ENCODE measurements around the gene MLN. TPM values are rescaled to one million over a fixed set of nuclear protein-coding genes. Genes with fewer than 3 reads are reported as not detected.

The MLN gene
- total RNA-seq, 1 experiment from 2014 or later = not detected

GRCh38 chr6:33823806-33824205 lies 20.0 kb upstream of the MLN start:
- ChIA-PET POLR2A (interaction anchor here (0.9 to 1.5 kb wide), 4 partner anchors 12 to 36 kb away, joined by 4 to 9 read pairs (median 6); partner anchors contain the start of gene LEMD2), CTCF (interaction anchor here (0.7 to 0.9 kb wide), 2 partner anchors 17 to 323 kb away, joined by 3 to 4 read pairs; no protein-coding TSS in a partner anchor)
- intact Hi-C loops (cut with micrococcal nuclease) = loop anchor here (1.0 kb wide), 1 partner anchor 203 kb away; no protein-coding TSS in a partner anchor
- Mint-ChIP-seq H3K27ac (ENCODE audit: low read depth, unreplicated experiment) (peak overlapping the region; percentile 99), H3K9me3 (ENCODE audit: unreplicated experiment) (no peaks in the 10 kb centered on the region), H3K4me1 (ENCODE audit: insufficient read depth, unreplicated experiment) (peaks cover 12% of the 10 kb centered on the region), H3K36me3 (ENCODE audit: insufficient read depth, unreplicated experiment) (peaks cover 5% of the 10 kb centered on the region), H3K27me3 (ENCODE audit: insufficient read depth, unreplicated experiment) (peaks cover 6% of the 10 kb centered on the region), H3K4me3 (ENCODE audit: unreplicated experiment) (no peak overlapping the region)
- DNase-seq (ENCODE audit: unreplicated experiment) = no peak
- no TSS peak for BruUV-seq (replicated peaks)
- TF ChIP-seq CTCF (IDR thresholded peaks at IDR 0.05; ENCODE audit: unreplicated experiment) = no peak

- DNase-seq (ENCODE audit: unreplicated experiment) = peak; percentile 51
- intact Hi-C loops (cut with micrococcal nuclease) = no loop called here
- no peak for TF ChIP-seq CTCF (IDR thresholded peaks at IDR 0.05; ENCODE audit: unreplicated experiment)
Observed at GRCh38 chr6:33822575-33823395, 19.0 kb upstream of the MLN start.

GRCh38 chr6:33820784-33821520 lies 17.1 kb upstream of the MLN start:
- ChIA-PET CTCF (no interaction called here), POLR2A (interaction anchor here (1.1 kb wide), 1 partner anchor 32 kb away, joined by 4 read pairs; the partner anchor contains the start of gene LEMD2)
- Mint-ChIP-seq H3K27me3 (ENCODE audit: insufficient read depth, unreplicated experiment) (peaks cover 28% of the 10 kb centered on the region), H3K4me3 (ENCODE audit: unreplicated experiment) (no peak overlapping the region), H3K4me1 (ENCODE audit: insufficient read depth, unreplicated experiment) (peaks cover 12% of the 10 kb centered on the region), H3K9me3 (ENCODE audit: unreplicated experiment) (no peaks in the 10 kb centered on the region), H3K27ac (ENCODE audit: low read depth, unreplicated experiment) (no peak overlapping the region), H3K36me3 (ENCODE audit: insufficient read depth, unreplicated experiment) (no peaks in the 10 kb centered on the region)
- no TSS peak for BruUV-seq (replicated peaks)
- intact Hi-C loops (cut with micrococcal nuclease) = no loop called here
- TF ChIP-seq CTCF (IDR thresholded peaks at IDR 0.05; ENCODE audit: unreplicated experiment) = no peak
- no peak for DNase-seq (ENCODE audit: unreplicated experiment)

More at GRCh38 chr6:33822575-33823395, 19.0 kb upstream of the MLN start:
- Mint-ChIP-seq H3K9me3 (ENCODE audit: unreplicated experiment) (no peaks in the 10 kb centered on the region), H3K27ac (ENCODE audit: low read depth, unreplicated experiment) (no peak overlapping the region), H3K36me3 (ENCODE audit: insufficient read depth, unreplicated experiment) (peaks cover under 1% of the 10 kb centered on the region), H3K4me1 (ENCODE audit: insufficient read depth, unreplicated experiment) (peaks cover 12% of the 10 kb centered on the region), H3K27me3 (ENCODE audit: insufficient read depth, unreplicated experiment) (peaks cover 12% of the 10 kb centered on the region), H3K4me3 (ENCODE audit: unreplicated experiment) (no peak overlapping the region)
- POLR2A ChIA-PET = interaction anchor here (0.9 kb wide), 1 partner anchor 17 kb away, joined by 4 read pairs; no protein-coding TSS in a partner anchor
- CTCF ChIA-PET = interaction anchor here (0.6 kb wide), 1 partner anchor 14 kb away, joined by 4 read pairs; no protein-coding TSS in a partner anchor
- no TSS peak for BruUV-seq (replicated peaks)

GRCh38 chr6:33820243-33820642 lies 16.4 kb upstream of the MLN start:
- no peak for DNase-seq (ENCODE audit: unreplicated experiment)
- Mint-ChIP-seq H3K36me3 (ENCODE audit: insufficient read depth, unreplicated experiment) (no peaks in the 10 kb centered on the region), H3K27ac (ENCODE audit: low read depth, unreplicated experiment) (no peak overlapping the region), H3K9me3 (ENCODE audit: unreplicated experiment) (no peaks in the 10 kb centered on the region), H3K4me3 (ENCODE audit: unreplicated experiment) (no peak overlapping the region), H3K27me3 (ENCODE audit: insufficient read depth, unreplicated experiment) (peaks cover 35% of the 10 kb centered on the region), H3K4me1 (ENCODE audit: insufficient read depth, unreplicated experiment) (peaks cover 12% of the 10 kb centered on the region)
- BruUV-seq (replicated peaks) = no TSS peak
- intact Hi-C loops (cut with micrococcal nuclease) = no loop called here
- ChIA-PET CTCF (no interaction called here), POLR2A (interaction anchor here (1.1 kb wide), 1 partner anchor 32 kb away, joined by 4 read pairs; the partner anchor contains the start of gene LEMD2)
- no peak for TF ChIP-seq CTCF (IDR thresholded peaks at IDR 0.05; ENCODE audit: unreplicated experiment)
